Gastroesophageal sphincter (tissue), 4 donors: ENCODE data around the gene CCSER2. TPM values are rescaled to one million over a fixed set of nuclear protein-coding genes. Genes with fewer than 3 reads are reported as not detected.

ENCODE experiments used
- ATAC-seq: fragments of 150-250 bp; one replicate; pipeline ENCODE4 v1.9.1; 2016; ENCODE audit warnings: mild to moderate bottlenecking, moderate library complexity
- H3K27ac ChIP-seq, 4 donors: fragments of 200-600 bp; sonication (generic) in 3 of 4; 1 replicate in 3 of 4; 2 replicates in 1 of 4; pipeline ENCODE4 v1.5.1; 2016 to 2019
- H3K27me3 ChIP-seq: fragments of 200-600 bp; sonication (generic); one replicate; pipeline ENCODE4 v1.5.1; 2019
- H3K36me3 ChIP-seq, 2 donors: fragments of 200-600 bp; sonication (generic); one replicate each; pipeline ENCODE4 v1.5.1; 2019; ENCODE audit warnings: control low read depth in 1 of 2
- H3K4me1 ChIP-seq, 3 donors: fragments of 200-600 bp; sonication (generic); 1 replicate in 2 of 3; 2 replicates in 1 of 3; pipeline ENCODE4 v1.5.1; 2016 to 2019; ENCODE audit warnings: control low read depth in 2 of 3
- H3K4me3 ChIP-seq, 2 donors: fragments of 200-600 bp; sonication (generic); one replicate each; pipeline ENCODE4 v1.5.1; 2019; ENCODE audit warnings: mild to moderate bottlenecking in 1 of 2, moderate library complexity in 1 of 2
- H3K9me3 ChIP-seq, 3 donors: fragments of 200-600 bp; sonication (generic); one replicate each; pipeline ENCODE4 v1.5.1; 2017 to 2019; ENCODE audit warnings: control low read depth in 2 of 3
- CTCF ChIP-seq, 4 experiments: fragments of 200-600 bp in 2 of 4; fragments of 450-650 bp in 2 of 4; sonication (generic) in 1 of 4; IDR thresholded peaks; one replicate each; pipeline ENCODE4 v1.5.1; 2017 to 2019; ENCODE audit warnings: antibody characterized with exemption in 4 of 4, mild to moderate bottlenecking in 2 of 4, moderate library complexity in 2 of 4
- EP300 ChIP-seq: sonication (generic); formaldehyde crosslinking; IDR thresholded peaks from one replicate; pipeline ENCODE4 v1.6.1; 2017; ENCODE audit warnings: antibody characterized with exemption, mild to moderate bottlenecking
- POLR2A ChIP-seq, 2 donors: fragments of 450-650 bp; IDR thresholded peaks; one replicate each; pipeline ENCODE4 v1.6.1; 2017; ENCODE audit warnings: antibody characterized with exemption in 2 of 2, mild to moderate bottlenecking in 2 of 2, moderate library complexity in 1 of 2
- POLR2AphosphoS5 ChIP-seq: sonication (generic); formaldehyde crosslinking; IDR thresholded peaks from one replicate; pipeline ENCODE4 v1.6.1; 2017; ENCODE audit warnings: antibody characterized with exemption
- WGBS, 2 donors: methylation state at CpG; one replicate each; pipeline ENCODE4 v1.1.5; 2018; ENCODE audit warnings: low coverage in 1 of 2; 5-methylcytosine and 5-hydroxymethylcytosine counted together
- total RNA-seq, 4 donors: library from RNA; depleted of rRNA; stranded (reverse); fragments of >200 nt; gene quantifications; one replicate each; pipeline ENCODE4 v1.1.0, GENCODE V29; 2016

Gene CCSER2
- total RNA-seq, 4 donors from 2014 or later, result 64.5 to 93.5 (median 83.3) TPM

GRCh38 chr10:84329196-84329611, 815 bp downstream of the CCSER2 start:
- no peak for ATAC-seq
- Histone ChIP-seq H3K4me3 (peak overlapping the region; percentile 66 to 99), H3K27ac (peak overlapping the region; percentile 82 to 100 (median 94)), H3K36me3 (no peaks in the 10 kb centered on the region), H3K4me1 (peaks cover 2 to 45% (median 12%) of the 10 kb centered on the region in 3 donors), H3K9me3 (no peaks in the 10 kb centered on the region), H3K27me3 (no peaks in the 10 kb centered on the region)
- 4 to 5% methylated on average over 3 to 4 of the region's 6 CpGs for WGBS, 2 donors
- TF ChIP-seq CTCF (IDR thresholded peaks at IDR 0.05), result no peak
- TF ChIP-seq EP300, result no peak
- TF ChIP-seq POLR2A (IDR thresholded peaks at IDR 0.05), result no peak
- no peak for TF ChIP-seq POLR2AphosphoS5

- H3K27me3 ChIP-seq, result no peaks in the 10 kb centered on the region
- peaks cover 2 to 54% (median 14%) of the 10 kb centered on the region in 3 donors for H3K4me1 ChIP-seq
- no peaks in the 10 kb centered on the region for H3K9me3 ChIP-seq
- H3K27ac ChIP-seq, result peak overlapping the region in 1 of 4 donors; percentile 91
- no peaks in the 10 kb centered on the region for H3K36me3 ChIP-seq
- no peak for ATAC-seq
- H3K4me3 ChIP-seq, result peak overlapping the region in 1 of 2 donors; percentile 99
- TF ChIP-seq POLR2A (IDR thresholded peaks at IDR 0.05), result no peak
- TF ChIP-seq EP300, result no peak
- TF ChIP-seq POLR2AphosphoS5, result no peak
- no peak for TF ChIP-seq CTCF (IDR thresholded peaks at IDR 0.05)
- 89 to 94% methylated on average over 6 to 7 of the region's 7 CpGs for WGBS, 2 donors
Measured at GRCh38 chr10:84329986-84330651, 1.7 kb downstream of the CCSER2 start.

- H3K36me3 ChIP-seq, result no peaks in the 10 kb centered on the region
- H3K9me3 ChIP-seq, result no peaks in the 10 kb centered on the region
- peaks cover 5 to 64% (median 14%) of the 10 kb centered on the region in 3 donors for H3K4me1 ChIP-seq
- no peak for ATAC-seq
- no peak for TF ChIP-seq POLR2AphosphoS5
- WGBS, 2 donors, result 94 to 97% methylated on average over 2 of the region's 2 CpGs
- H3K4me3 ChIP-seq, result no peak overlapping the region
- no peak overlapping the region for H3K27ac ChIP-seq
- H3K27me3 ChIP-seq, result no peaks in the 10 kb centered on the region
Measured at GRCh38 chr10:84331091-84331490, 2.7 kb downstream of the CCSER2 start.

GRCh38 chr10:84333864-84334451, 5.6 kb downstream of the CCSER2 start:
- Histone ChIP-seq H3K4me1 (peaks cover 13 to 82% (median 27%) of the 10 kb centered on the region in 3 donors), H3K27me3 (no peaks in the 10 kb centered on the region), H3K36me3 (no peaks in the 10 kb centered on the region), H3K27ac (no peak overlapping the region), H3K4me3 (no peak overlapping the region), H3K9me3 (no peaks in the 10 kb centered on the region)
- 79 to 82% methylated on average over 2 of the region's 2 CpGs for WGBS, 2 donors
- no peak for TF ChIP-seq EP300
- TF ChIP-seq POLR2A (IDR thresholded peaks at IDR 0.05), result no peak
- TF ChIP-seq POLR2AphosphoS5, result no peak
- TF ChIP-seq CTCF (IDR thresholded peaks at IDR 0.05), result no peak
- ATAC-seq, result no peak

GRCh38 chr10:84334811-84335210, 6.4 kb downstream of the CCSER2 start:
- H3K27me3 ChIP-seq, result no peaks in the 10 kb centered on the region
- H3K4me1 ChIP-seq, result peaks cover 12 to 74% (median 26%) of the 10 kb centered on the region in 3 donors
- H3K27ac ChIP-seq, result no peak overlapping the region
- no peak overlapping the region for H3K4me3 ChIP-seq
- WGBS, 2 donors, result 34 to 57% methylated on average over 1 to 2 of the region's 2 CpGs
- TF ChIP-seq POLR2A (IDR thresholded peaks at IDR 0.05) (no peak), POLR2AphosphoS5 (no peak), CTCF (IDR thresholded peaks at IDR 0.05) (no peak), EP300 (no peak)
- ATAC-seq, result no peak
- no peaks in the 10 kb centered on the region for H3K36me3 ChIP-seq
- H3K9me3 ChIP-seq, result no peaks in the 10 kb centered on the region
